Measurements from ENCODE around the gene AP5S1. TPM values are rescaled to one million over a fixed set of nuclear protein-coding genes. Genes with fewer than 3 reads are reported as not detected.
A peak's percentile ranks its signal among the peaks of the same experiment; 100 is the strongest.

The AP5S1 gene
- polyA plus RNA-seq (ENCODE audit: insufficient read length in 10 of 10) = 10 to 100 TPM in 1 of 10 donors, 1 to 10 TPM in 9; 6.8 to 10.2 (median 8.3) TPM
- long read RNA-seq, donor 1, full-length matches to known transcripts = 3 of 3 reads
- long read RNA-seq, donor 1, partial matches to known transcripts = 0 of 3 reads
- long read RNA-seq, donor 1, other reads (novel, unspliced or antisense) = 0 of 3 reads
- long read RNA-seq, donor 2, full-length matches to known transcripts = 2 of 2 reads
- long read RNA-seq, donor 2, partial matches to known transcripts = 0 of 2 reads
- long read RNA-seq, donor 2, other reads (novel, unspliced or antisense) = 0 of 2 reads
- long read RNA-seq, donor 3 = 0 reads
- long read RNA-seq, donor 4, full-length matches to known transcripts = 4 of 4 reads
- long read RNA-seq, donor 4, partial matches to known transcripts = 0 of 4 reads
- long read RNA-seq, donor 4, other reads (novel, unspliced or antisense) = 0 of 4 reads
- long read RNA-seq, donor 5, full-length matches to known transcripts = 5 of 5 reads
- long read RNA-seq, donor 5, partial matches to known transcripts = 0 of 5 reads
- long read RNA-seq, donor 5, other reads (novel, unspliced or antisense) = 0 of 5 reads
- long read RNA-seq, donor 6, full-length matches to known transcripts = 7 of 7 reads
- long read RNA-seq, donor 6, partial matches to known transcripts = 0 of 7 reads
- long read RNA-seq, donor 6, other reads (novel, unspliced or antisense) = 0 of 7 reads
- long read RNA-seq, donor 7, full-length matches to known transcripts = 5 of 5 reads
- long read RNA-seq, donor 7, partial matches to known transcripts = 0 of 5 reads
- long read RNA-seq, donor 7, other reads (novel, unspliced or antisense) = 0 of 5 reads
- long read RNA-seq, donor 8, full-length matches to known transcripts = 2 of 2 reads
- long read RNA-seq, donor 8, partial matches to known transcripts = 0 of 2 reads
- long read RNA-seq, donor 8, other reads (novel, unspliced or antisense) = 0 of 2 reads
- long read RNA-seq, donor 9 = 0 reads

DNA sequence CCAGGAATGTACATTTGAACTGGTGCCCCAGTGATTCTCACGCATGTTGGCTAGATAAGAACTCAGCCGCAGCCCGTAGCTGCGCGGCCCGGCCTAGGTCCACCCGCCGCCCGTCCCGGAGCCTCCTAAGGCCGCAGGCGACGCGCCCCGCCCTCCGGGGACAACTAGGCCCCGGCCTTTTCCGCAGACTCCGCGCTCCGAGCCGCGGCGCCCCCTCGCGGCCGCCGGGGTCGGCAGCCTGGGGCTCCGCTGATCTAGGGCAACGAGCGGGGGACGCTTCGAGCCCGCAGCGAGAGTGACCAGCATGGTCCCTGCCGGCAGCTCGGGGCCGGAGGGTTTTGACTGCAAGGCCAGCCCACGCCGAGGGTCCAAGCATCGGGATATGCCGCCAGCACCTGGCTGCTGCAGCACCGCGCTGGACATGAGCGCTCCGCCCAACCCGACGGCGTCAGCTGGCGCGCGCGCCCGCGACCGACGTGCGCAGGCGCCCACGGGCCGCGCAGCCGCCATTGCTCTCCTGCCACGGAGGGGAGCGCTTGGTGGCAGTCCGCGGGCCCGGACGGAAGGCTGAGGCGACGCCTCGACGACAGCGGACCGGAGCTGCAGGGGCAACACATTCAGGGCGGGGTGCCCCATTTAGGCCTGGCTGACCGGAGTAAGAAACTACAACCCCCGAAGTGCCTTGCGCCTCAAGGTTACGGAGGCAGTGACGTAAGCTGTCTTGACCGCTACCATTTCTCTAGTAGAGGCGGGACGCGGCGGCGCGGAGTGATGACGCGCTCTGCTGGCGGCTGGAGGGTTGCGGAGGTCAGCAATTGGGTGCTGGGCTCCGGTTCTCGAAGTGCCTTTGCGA lies at the start of gene AP5S1:
AP5S1 (plus strand) TSS at position 500 of the 853 bp plus-strand sequence. CDS start 1,571 bp downstream, outside the sequence.
- DNase-seq = peak; percentile 97 to 100 (median 97)

GRCh38 chr20:3771552-3772058 lies 48.7 kb upstream of the AP5S1 start:
- DNase-seq = no peak

GRCh38 chr20:3775457-3776108 lies 44.8 kb upstream of the AP5S1 start:
- no peak for DNase-seq

DNA sequence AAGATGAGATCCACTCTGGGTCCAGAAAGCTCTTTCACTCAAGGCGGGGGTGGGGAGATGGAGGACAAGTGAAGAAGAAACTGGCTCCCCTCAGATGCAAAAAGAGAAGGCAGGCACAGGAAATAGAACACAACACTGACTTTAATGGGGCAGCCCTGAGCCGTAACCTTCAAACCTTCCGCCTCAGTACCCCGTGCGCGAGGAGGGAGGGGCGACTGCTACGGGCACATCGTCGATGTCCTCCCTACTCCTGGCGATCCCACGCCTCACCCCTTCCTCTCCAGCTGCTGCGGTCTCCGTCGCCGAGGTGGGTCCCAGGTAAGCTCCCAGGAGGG lies 43.0 kb upstream of the AP5S1 start:
- no peak for DNase-seq

- DNase-seq = peak in 1 of 3 donors; percentile 63
Measured at GRCh38 chr20:3777716-3778629, 42.4 kb upstream of the AP5S1 start.

GRCh38 chr20:3778976-3779375 lies 41.4 kb upstream of the AP5S1 start:
- DNase-seq = peak in 1 of 3 donors; percentile 29

DNA sequence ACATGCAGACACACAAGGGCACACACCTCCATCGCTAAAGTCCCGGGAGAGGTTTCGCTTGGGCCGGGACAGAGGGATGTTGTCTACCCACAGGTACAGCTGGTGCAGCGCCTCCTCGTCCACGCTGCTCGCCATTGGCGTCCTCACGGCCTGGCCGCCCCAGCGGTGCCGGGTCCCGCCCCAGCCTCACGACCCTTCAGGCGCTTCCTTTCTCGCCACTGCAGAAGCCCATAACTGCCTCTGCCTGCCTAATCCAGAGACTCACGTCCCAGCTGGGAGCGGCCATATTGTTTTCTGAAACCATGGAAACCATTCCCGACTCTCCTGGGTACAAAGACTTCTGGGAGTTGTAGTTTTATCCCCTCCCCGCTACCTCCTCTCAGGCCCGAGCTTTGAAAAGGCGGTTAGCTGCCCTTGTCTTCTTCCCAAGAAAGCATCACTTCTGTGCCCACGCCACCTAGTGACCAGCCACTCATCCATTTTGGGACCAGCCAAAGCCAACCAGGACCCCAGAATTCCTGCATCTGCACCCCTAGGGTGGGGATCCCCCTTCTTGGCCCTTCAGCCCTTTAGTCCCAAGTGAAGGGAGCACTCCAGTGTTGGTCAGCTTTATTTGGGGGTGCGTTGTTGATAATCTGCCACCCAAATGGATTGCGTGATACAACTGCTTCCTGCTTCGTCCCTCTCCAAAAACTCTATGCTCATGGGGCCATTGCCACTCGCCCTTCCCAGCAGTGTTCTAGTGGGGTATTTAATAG lies 39.0 kb upstream of the AP5S1 start, which contains the start of gene SPEF1:
SPEF1 (minus strand) TSS at position 296 of the 758 bp plus-strand sequence; CDS start at position 135, 161 bp downstream.
- DNase-seq = peak; percentile 89 to 94 (median 91)

DNA sequence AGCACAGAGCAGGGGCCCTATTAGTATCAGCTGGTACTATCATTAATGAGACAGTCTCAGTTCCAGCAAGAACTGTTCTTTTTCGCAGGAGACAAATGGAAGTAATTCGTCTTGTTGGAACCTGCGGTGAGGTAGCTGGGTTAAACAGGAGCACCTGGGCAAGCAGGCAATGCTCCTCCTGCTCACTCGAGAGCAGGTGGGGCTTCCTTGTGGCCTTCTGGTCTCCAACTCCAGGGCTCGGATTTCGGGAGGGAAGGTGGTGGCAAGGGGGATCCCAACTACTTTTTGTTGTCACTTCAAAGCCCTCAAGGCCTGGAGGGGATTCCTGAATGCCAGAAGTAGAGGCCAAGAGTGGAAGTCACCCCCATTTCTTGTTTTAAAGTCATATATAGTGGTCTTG lies 37.8 kb upstream of the AP5S1 start:
- peak in 1 of 3 donors; percentile 6 for DNase-seq

DNA sequence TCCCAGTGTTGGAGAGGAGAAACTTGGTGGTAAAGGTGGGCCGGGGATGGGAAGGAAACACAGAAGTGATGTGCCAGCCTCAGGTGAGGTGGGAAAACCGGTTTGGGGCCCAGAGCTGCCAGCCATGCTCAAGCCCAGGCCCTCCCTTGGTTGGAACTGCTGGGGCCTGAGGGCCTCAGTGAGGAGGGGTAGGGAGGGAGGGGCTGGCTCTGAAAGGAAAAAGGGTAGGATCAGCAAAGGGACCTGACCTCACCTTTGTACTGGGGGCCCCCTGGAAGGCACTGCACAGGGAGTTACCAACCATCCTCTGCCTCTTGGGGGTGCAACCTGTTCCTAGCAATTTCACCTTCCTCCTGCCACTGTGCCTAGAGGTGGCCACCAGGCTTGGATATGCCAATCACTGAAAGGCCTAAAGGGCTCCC lies 37.3 kb upstream of the AP5S1 start:
- peak in 1 of 3 donors; percentile 6 for DNase-seq

DNA sequence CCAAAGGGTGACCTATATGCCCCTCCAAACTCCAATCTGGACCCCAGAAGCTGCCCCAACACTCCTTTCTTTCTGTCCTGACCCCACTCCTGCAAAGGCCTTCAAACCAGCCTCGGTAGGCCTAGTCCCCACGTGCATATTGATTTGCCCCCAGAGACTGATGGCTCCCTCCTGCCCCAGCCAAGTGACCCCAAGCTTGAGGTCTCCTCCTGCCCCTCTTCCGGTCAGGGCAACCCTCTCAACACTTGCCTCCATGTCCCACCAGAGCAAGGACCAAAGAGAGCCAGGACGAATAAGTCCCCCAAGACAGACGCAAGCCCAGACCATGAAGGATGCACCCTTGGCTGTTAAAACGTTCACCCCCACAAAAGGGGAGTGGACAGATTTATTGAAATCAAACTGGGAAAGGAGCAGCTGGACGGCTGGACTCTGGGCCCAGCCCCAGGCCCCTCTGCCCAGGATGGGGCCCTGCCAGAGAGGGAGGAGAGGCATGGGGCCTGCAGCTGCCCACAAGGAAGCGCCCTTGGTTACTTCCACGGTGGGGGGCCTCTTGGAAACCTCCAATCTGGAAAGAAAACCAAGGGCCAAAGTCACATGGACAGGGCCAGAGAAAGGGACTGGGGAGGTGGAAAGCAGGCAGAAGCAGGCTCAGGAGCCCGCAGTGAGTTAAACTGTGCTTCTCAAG lies 36.7 kb upstream of the AP5S1 start:
- DNase-seq = peak in 1 of 3 donors; percentile 15

DNA sequence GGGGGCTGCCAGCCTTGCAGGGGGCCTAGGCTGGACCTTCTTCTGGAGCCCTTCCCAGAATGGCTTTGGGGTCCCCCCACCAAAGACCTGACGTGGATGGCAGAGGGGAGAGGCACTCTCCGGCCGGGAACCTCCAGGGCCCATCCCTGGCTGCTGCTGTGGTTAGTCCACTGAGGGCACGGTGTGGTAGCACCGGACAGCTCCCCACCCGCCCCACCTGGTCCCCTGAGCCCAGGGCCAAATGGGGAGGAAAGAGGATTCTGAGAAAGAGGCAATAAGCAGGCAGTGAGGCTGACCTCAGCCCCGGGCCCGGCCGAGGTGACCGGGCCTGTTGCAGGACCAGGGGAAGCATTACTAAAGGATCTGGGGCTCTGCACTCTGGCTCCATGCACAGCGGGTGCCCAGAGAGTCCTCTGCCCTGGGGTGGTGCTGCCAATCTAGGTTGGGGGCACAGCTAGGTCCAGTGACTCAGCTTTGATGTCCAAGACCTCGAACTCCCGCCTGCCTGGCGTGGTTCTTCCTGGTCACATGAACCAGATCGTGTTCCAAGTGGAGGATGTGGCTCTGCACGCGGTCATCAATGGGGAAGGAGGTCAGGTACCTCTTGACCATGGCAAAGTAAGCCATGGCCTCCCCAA lies 36.0 kb upstream of the AP5S1 start:
- DNase-seq = peak in 1 of 3 donors; percentile 13

DNA sequence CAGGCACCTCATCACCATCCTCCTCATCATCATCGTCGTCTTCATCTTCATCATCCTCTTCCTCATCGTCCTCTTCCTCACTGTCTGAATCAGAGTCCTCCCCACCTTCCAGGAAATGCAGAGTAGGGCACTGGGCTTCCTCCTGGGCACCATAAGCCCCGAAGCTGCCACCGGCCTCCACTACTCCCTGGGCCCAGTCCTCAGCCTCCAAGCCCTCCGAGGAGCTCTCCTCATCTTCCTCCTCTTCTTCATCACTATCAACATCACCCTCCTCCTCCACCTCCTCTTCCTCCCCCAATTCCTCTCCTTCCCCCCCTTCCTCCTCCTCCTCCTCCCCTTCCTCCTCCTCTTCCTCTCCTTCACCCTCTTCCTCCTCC lies 35.5 kb upstream of the AP5S1 start:
- DNase-seq = peak in 1 of 3 donors; percentile 11

DNA sequence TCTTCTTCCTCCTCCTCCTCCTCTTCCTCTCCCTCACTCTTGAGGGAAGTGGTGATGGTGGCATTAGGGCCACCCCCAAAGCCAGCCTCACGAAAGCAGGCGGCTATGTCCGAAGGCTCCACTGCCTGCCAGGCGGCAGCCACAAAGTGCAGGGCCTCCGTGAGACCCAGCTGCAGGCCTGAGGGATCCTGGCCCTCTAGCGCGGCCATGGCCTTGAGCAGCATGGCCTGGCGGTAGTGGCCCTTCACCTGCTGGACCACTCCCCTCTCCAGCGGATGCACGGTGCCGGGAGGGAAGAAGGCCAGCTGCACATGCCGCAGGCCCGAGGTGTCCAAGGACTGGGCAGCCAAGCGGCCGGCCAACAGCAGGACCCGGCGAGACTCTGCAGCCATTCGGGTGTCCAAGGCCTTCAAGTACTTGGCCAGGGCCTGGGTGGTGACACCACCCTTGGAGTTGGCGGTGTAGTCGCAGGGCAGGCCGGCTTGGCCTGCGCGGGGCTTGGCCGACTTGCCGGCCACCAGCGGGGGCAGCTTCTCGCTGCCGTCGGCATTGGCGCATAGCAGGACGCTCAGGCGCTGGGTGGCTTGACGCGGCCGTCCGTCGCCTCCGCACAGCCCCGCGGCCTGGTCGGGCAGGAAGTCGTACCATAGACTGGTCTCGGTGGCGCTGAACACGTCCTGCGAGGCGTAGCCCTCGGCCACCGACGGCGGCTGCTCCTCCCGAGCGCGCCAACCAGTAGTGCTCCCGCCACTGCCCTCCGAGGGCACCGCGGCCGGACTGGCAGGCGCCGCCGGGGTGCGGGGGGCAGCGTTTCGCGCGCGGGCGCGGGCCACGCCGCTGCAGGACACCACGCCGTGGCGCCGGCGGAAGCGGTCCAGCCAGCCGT lies 34.9 kb upstream of the AP5S1 start:
- peak in 1 of 3 donors; percentile 53 for DNase-seq

DNA sequence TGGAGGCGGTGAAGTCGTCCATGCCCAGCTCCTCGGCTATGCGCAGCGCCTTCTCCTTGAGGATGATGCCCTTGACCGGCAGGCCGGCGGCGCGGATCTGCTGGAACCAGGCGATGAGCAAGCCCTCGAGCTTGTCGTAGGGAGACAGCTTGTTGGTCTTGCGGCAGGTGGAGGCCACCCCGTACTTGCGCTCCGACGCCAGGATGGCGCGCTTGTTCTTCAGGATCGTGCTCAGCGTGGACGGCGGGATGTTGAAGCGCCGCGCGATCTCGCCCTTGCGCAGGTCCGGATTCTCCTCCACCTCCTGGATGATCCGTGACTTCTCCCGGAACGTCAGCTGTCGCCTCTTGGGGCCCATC lies 34.2 kb upstream of the AP5S1 start:
- peak in 2 of 3 donors; percentile 68 to 85 for DNase-seq

DNA sequence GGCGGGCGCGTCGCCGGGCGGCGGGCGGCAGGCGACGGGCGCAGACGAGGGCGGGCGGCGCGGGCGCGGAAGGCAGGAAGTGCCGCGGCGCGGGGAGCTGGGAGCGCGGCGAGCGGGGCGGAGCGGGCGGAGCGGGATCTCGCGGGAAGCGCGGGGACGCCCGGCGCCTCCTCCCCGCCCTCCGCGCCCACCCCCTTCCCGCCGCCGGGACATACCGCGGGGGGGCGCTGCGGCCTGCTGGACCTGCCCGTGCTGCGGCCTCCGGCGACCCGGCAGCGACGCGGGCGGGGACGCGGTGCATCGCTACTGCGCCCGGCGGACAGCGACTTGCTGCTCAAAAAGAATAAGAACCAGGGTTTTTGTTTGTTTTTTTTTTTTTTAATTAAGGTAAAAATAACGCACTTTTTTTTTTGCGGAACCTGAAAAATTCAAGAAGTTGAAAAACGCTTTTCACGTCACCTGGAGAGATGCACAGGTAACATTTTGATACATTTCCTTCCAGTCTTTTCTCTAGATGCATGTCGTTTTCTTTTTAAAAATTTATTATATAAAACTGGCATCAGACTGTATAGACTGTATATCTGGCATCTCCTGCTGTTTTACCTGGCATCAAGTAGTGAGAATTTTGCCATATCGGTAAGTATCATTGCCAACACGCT lies 33.6 kb upstream of the AP5S1 start, which contains the start of gene CENPB:
CENPB (minus strand) TSS at position 76 of the 659 bp plus-strand sequence. CDS start 257 bp downstream, outside the sequence.
- DNase-seq = peak; percentile 89 to 94 (median 93)
